Mesothelial cell of epicardium (in vitro differentiated cells): ENCODE results near the gene HTR3C. TPM values are rescaled to one million over a fixed set of nuclear protein-coding genes. Genes with fewer than 3 reads are reported as not detected.
"Not testable (repeated sequence)": the region's sequence is repeated elsewhere in the genome, so short reads cannot be mapped to it uniquely, and the experiment has no call there.

Experiments
- DNase-seq, 2 experiments: peaks; one replicate each; pipeline ENCODE4 v3.0.0; 2021; ENCODE audit warnings: low spot score in 2 of 2; ENCODE audit not compliant: unreplicated experiment in 2 of 2
- H3K27ac Mint-ChIP-seq: 2 replicates; pipeline ENCODE4 v1.8.0; 2021; ENCODE audit warnings: mixed read lengths
- H3K27me3 Mint-ChIP-seq: 2 replicates; pipeline ENCODE4 v1.8.0; 2021; ENCODE audit warnings: low read depth, mixed read lengths
- H3K36me3 Mint-ChIP-seq: 2 replicates; pipeline ENCODE4 v1.8.0; 2021; ENCODE audit warnings: mixed read lengths
- H3K4me1 Mint-ChIP-seq: 2 replicates; pipeline ENCODE4 v1.8.0; 2021; ENCODE audit warnings: mixed read lengths
- H3K4me3 Mint-ChIP-seq: 2 replicates; pipeline ENCODE4 v1.8.0; 2021; ENCODE audit warnings: mild to moderate bottlenecking, moderate library complexity, mixed read lengths
- H3K9me3 Mint-ChIP-seq: 2 replicates; pipeline ENCODE4 v1.8.0; 2021; ENCODE audit warnings: mixed read lengths
- CTCF ChIP-seq: fragments of 200-600 bp; sonication (generic); IDR thresholded peaks from one replicate; pipeline ENCODE4 v1.5.0; 2021; ENCODE audit warnings: antibody characterized with exemption; ENCODE audit not compliant: unreplicated experiment
- total RNA-seq: library from RNA; stranded (reverse); gene quantifications from 3 replicates; pipeline ENCODE4 v1.2.1, GENCODE V29; 2021

Gene HTR3C
- total RNA-seq, 1 donor from 2014 or later, result not detected

DNA sequence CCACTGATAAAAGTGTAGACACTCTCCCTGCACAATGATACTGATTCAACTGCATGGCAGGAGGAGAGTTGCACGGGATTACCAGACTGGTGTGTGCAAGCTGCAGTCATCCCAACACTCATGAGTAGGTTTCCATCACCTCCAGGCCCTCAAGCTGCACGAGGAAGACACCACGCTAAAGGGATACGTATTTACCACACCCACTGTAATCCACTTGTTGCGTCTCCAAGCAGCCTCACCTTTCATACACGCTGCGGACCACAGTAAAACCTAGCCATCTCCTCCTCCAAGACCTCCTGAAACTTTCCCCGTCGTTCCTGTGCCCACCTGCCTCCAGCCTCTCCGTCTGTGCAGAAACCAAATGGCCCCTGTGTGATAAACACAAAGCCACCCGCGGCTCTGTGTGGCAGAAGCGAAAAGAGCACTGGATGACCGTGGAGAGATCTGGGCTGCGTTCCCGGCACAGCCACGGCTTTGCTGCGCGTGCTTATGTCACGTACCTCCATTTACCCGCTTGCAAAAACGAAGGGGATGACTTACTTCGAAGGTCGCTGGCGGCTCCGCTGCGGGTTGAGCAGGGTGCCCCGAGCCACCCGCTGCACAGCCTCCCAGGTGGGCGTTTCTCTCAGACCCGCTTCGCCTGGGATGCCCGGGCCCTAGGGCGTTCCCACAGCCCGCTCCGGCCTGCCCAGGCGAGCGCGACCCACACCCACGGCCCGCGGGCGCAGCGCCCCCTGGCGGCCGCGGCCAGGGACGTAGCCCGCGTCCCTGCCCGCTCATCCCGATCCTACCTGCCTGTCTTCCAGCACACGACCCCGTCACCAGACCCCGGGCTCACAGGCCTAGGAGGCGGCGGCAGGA lies 35.8 kb upstream of the HTR3C start:
- peak overlapping the region; percentile 98 for H3K27ac Mint-ChIP-seq
- H3K36me3 Mint-ChIP-seq, result peaks cover 14% of the 10 kb centered on the region
- H3K4me3 Mint-ChIP-seq, result peak overlapping the region; percentile 100
- peak; percentile 97 for TF ChIP-seq CTCF
- H3K4me1 Mint-ChIP-seq, result peaks cover 33% of the 10 kb centered on the region
- DNase-seq, result peak; percentile 48 to 73
- H3K9me3 Mint-ChIP-seq, result peaks cover 6% of the 10 kb centered on the region
- H3K27me3 Mint-ChIP-seq, result peaks cover 2% of the 10 kb centered on the region

- Mint-ChIP-seq H3K9me3 (no peaks in the 10 kb centered on the region), H3K27me3 (peaks cover 2% of the 10 kb centered on the region), H3K4me3 (peak within 1 kb of the TSS; percentile 100), H3K36me3 (peaks cover 7% of the 10 kb centered on the region), H3K4me1 (peaks cover 33% of the 10 kb centered on the region), H3K27ac (peak within 1 kb of the TSS; percentile 98)
- peak; percentile 80 to 92 for DNase-seq
- TF ChIP-seq CTCF, result no peak
Observed at GRCh38 chr3:184017672-184018423, 35.0 kb upstream of the HTR3C start, which contains the start of gene ABCC5. TSS of gene ABCC5 (minus strand) at chr3:184017884. CDS start at chr3:184014392, 3,492 bp downstream.

DNA sequence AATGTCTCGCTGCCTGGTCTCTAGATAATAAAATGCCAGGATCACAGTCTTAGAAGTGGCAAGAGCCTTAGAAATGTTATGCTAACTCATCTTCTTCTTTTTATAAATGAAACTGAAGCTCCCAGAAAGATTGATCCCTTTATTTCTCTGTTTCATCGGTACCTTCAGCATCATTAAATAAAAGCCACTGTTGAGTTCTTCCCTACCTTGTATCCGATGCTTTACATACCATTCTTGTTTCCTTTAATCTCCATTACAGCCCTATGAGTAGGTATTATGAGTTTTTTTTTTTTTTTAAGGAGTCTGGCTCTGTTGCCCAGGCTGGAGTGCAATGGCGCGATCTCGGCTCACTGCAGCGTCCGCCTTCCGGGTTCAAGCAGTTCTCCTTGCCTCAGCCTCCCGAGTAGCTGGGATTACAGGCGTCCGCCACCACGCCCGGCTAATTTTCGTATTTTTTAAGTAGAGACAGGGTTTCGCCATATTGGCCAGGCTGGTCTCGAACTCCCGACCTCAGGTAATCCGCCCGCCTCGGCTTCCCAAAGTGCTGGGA lies 34.3 kb upstream of the HTR3C start:
- DNase-seq, result no peak
- H3K27me3 Mint-ChIP-seq, result peaks cover 2% of the 10 kb centered on the region
- H3K4me3 Mint-ChIP-seq, result peak overlapping the region; percentile 100
- H3K36me3 Mint-ChIP-seq, result peaks cover 4% of the 10 kb centered on the region
- no peaks in the 10 kb centered on the region for H3K9me3 Mint-ChIP-seq
- no peak for TF ChIP-seq CTCF
- peak overlapping the region; percentile 98 for H3K27ac Mint-ChIP-seq
- peaks cover 33% of the 10 kb centered on the region for H3K4me1 Mint-ChIP-seq

DNA sequence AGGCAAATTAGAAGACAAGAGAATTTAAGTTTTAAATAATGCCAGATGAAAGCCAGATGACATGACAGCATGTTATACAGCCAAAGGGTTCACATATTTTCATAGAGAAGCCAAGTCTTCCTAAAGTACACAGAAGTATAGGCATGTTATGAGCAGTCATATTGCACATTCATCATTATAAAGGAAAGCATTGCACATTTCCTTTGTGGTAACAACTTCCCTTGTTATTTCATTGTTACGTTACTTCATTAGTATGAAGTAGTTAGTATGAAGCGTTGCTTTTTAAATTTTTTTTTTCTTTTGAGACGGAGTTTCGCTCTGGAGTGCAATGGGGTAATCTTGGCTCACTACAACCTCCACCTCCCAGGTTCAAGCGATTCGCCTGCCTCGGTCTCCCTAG lies 30.5 kb upstream of the HTR3C start:
- no peaks in the 10 kb centered on the region for H3K36me3 Mint-ChIP-seq
- no peak for TF ChIP-seq CTCF
- H3K27ac Mint-ChIP-seq, result no peak overlapping the region
- peaks cover 4% of the 10 kb centered on the region for H3K27me3 Mint-ChIP-seq
- no peak for DNase-seq
- peaks cover 10% of the 10 kb centered on the region for H3K4me1 Mint-ChIP-seq
- no peaks in the 10 kb centered on the region for H3K9me3 Mint-ChIP-seq
- no peak overlapping the region for H3K4me3 Mint-ChIP-seq

- H3K27ac Mint-ChIP-seq, H3K36me3 Mint-ChIP-seq, DNase-seq, H3K9me3 Mint-ChIP-seq, H3K27me3 Mint-ChIP-seq, H3K4me1 Mint-ChIP-seq, H3K4me3 Mint-ChIP-seq: not testable (repeated sequence)
Observed at GRCh38 chr3:184025256-184025655, 27.6 kb upstream of the HTR3C start.

GRCh38 chr3:184028275-184028890 lies 24.5 kb upstream of the HTR3C start:
- not testable (repeated sequence) for H3K9me3 Mint-ChIP-seq, H3K36me3 Mint-ChIP-seq, H3K27ac Mint-ChIP-seq, H3K4me1 Mint-ChIP-seq, H3K4me3 Mint-ChIP-seq, DNase-seq
- H3K27me3 Mint-ChIP-seq, result peaks cover 15% of the 10 kb centered on the region
